ENCODE data around the gene TRAK1.

Gene TRAK1

GRCh38 chr3:42143440-42143839 lies 52.3 kb downstream of the TRAK1 start:
- no peak for TF ChIP-seq CTCF (IDR thresholded peaks at IDR 0.05)

GRCh38 chr3:42144209-42144608 lies 53.1 kb downstream of the TRAK1 start:
- Histone ChIP-seq H3K79me2 (peaks cover 34% of the 10 kb centered on the region), H3K36me3 (ENCODE audit: control insufficient read depth, insufficient read depth, low read length) (no peaks in the 10 kb centered on the region), H3K9me3 (ENCODE audit: control insufficient read depth, low read length) (no peaks in the 10 kb centered on the region), H3K27me3 (ENCODE audit: control insufficient read depth, insufficient read depth, low read length) (no peaks in the 10 kb centered on the region), H3K27ac (no peak overlapping the region), H3K4me1 (peaks cover 6% of the 10 kb centered on the region), H3K9ac (no peak overlapping the region), H2AFZ (no peak overlapping the region), H3K4me2 (ENCODE audit: low read length) (no peak overlapping the region), H3K4me3 (ENCODE audit: low read depth, low read length) (no peak overlapping the region)
- no peak for TF ChIP-seq CTCF (IDR thresholded peaks at IDR 0.05)

More at GRCh38 chr3:42143440-42143839, 52.3 kb downstream of the TRAK1 start:
- Histone ChIP-seq H3K79me2 (peaks cover 27% of the 10 kb centered on the region), H2AFZ (no peak overlapping the region), H3K9me3 (ENCODE audit: control insufficient read depth, low read length) (no peaks in the 10 kb centered on the region), H3K36me3 (ENCODE audit: control insufficient read depth, insufficient read depth, low read length) (no peaks in the 10 kb centered on the region), H3K4me3 (ENCODE audit: low read depth, low read length) (no peak overlapping the region), H3K9ac (no peak overlapping the region), H3K4me2 (ENCODE audit: low read length) (no peak overlapping the region), H3K27ac (no peak overlapping the region), H3K27me3 (ENCODE audit: control insufficient read depth, insufficient read depth, low read length) (no peaks in the 10 kb centered on the region), H3K4me1 (peaks cover 6% of the 10 kb centered on the region)

GRCh38 chr3:42148086-42148848 lies 57.1 kb downstream of the TRAK1 start:
- TF ChIP-seq CTCF (IDR thresholded peaks at IDR 0.05): no peak
- Histone ChIP-seq H3K9me3 (ENCODE audit: control insufficient read depth, low read length) (no peaks in the 10 kb centered on the region), H3K27me3 (ENCODE audit: control insufficient read depth, insufficient read depth, low read length) (no peaks in the 10 kb centered on the region), H3K27ac (no peak overlapping the region), H3K4me1 (peaks cover 6% of the 10 kb centered on the region), H2AFZ (no peak overlapping the region), H3K36me3 (ENCODE audit: control insufficient read depth, insufficient read depth, low read length) (no peaks in the 10 kb centered on the region), H3K4me2 (ENCODE audit: low read length) (no peak overlapping the region), H3K4me3 (ENCODE audit: low read depth, low read length) (no peak overlapping the region), H3K79me2 (peaks cover 32% of the 10 kb centered on the region), H3K9ac (no peak overlapping the region)

GRCh38 chr3:42148982-42149432 lies 57.9 kb downstream of the TRAK1 start:
- Histone ChIP-seq H3K27me3 (ENCODE audit: control insufficient read depth, insufficient read depth, low read length) (no peaks in the 10 kb centered on the region), H3K9ac (no peak overlapping the region), H2AFZ (no peak overlapping the region), H3K4me2 (ENCODE audit: low read length) (no peak overlapping the region), H3K79me2 (peaks cover 35% of the 10 kb centered on the region), H3K36me3 (ENCODE audit: control insufficient read depth, insufficient read depth, low read length) (no peaks in the 10 kb centered on the region), H3K4me1 (peaks cover 4% of the 10 kb centered on the region), H3K9me3 (ENCODE audit: control insufficient read depth, low read length) (no peaks in the 10 kb centered on the region), H3K4me3 (ENCODE audit: low read depth, low read length) (no peak overlapping the region), H3K27ac (no peak overlapping the region)
- TF ChIP-seq CTCF (IDR thresholded peaks at IDR 0.05): no peak

GRCh38 chr3:42149532-42149931 lies 58.4 kb downstream of the TRAK1 start:
- Histone ChIP-seq H3K9ac (no peak overlapping the region), H3K4me3 (ENCODE audit: low read depth, low read length) (no peak overlapping the region), H3K27ac (no peak overlapping the region)

More at GRCh38 chr3:42149532-42149931, 58.4 kb downstream of the TRAK1 start:
- H3K4me2 ChIP-seq (ENCODE audit: low read length): no peak overlapping the region
- H2AFZ ChIP-seq: no peak overlapping the region
- peaks cover 39% of the 10 kb centered on the region for H3K79me2 ChIP-seq
- no peaks in the 10 kb centered on the region for H3K36me3 ChIP-seq (ENCODE audit: control insufficient read depth, insufficient read depth, low read length)
- no peaks in the 10 kb centered on the region for H3K27me3 ChIP-seq (ENCODE audit: control insufficient read depth, insufficient read depth, low read length)
- H3K9me3 ChIP-seq (ENCODE audit: control insufficient read depth, low read length): no peaks in the 10 kb centered on the region
- TF ChIP-seq CTCF (IDR thresholded peaks at IDR 0.05): no peak
- no peaks in the 10 kb centered on the region for H3K4me1 ChIP-seq

All from parathyroid adenoma (tissue), 2 donors.